Raji (cell line): ENCODE measurements around the gene RPL35A.

ENCODE experiments used
- POLR2A ChIP-seq: IDR thresholded peaks from 2 replicates; pipeline ENCODE4 v1.6.1; 2011; ENCODE audit warnings: low read depth, low read length, control low read depth; ENCODE audit not compliant: insufficient read depth

Gene RPL35A

DNA sequence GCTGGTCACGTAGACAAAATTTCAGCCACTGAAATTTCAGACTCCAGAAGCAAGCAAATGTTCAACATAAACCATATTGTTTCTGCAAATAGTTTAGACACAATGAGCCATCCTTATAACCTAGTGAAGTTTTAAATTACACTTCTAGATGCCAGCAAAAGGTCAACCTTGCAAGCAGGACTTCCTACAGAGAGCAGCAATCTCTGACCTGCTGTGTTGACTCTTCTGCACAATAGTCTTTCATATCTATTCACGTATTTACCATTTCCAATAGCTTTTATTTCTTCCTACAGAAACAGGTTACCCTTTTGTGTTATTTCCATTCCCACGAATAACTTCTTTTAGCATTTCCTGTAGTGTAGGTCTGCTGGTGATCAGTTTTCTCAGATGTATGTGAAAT lies 20.6 kb downstream of the RPL35A start:
- no peak for TF ChIP-seq POLR2A

DNA sequence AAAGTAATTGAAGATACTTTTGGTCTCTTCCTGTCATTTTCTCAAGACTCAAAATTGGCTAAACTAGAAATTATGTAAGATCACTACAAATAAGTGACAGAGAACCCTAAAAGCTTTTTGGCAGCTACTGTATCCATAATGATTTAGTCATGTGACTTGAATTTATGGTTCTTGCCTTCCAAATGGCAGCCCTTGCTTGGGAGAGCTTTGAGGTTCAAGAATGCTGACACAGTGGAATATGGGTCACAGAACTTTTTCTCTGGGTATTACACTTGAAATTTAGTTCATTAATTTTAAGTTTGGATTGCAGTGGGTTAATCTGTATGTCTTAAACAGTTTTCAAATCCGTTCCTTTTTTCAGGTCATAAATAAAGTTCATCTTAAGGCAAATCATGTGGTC lies 24.0 kb downstream of the RPL35A start:
- TF ChIP-seq POLR2A: no peak

DNA sequence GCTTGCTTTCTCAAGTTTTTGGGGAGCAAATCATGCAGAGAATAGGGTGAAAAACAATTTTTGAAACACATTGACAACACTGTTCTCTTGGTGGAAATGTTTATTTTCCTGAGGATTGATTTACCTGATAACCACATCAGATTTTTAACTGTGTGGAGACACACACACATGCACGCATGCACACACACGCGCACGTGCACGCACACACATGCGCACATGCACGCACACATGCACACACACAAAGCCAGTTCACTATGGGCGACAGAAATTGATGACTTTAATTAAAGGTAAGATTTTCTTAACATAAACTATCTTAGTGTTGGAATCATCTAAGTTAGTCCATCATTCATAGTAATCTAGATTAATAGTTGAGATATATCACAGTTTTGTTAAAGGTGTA lies 25.3 kb downstream of the RPL35A start:
- no peak for TF ChIP-seq POLR2A

DNA sequence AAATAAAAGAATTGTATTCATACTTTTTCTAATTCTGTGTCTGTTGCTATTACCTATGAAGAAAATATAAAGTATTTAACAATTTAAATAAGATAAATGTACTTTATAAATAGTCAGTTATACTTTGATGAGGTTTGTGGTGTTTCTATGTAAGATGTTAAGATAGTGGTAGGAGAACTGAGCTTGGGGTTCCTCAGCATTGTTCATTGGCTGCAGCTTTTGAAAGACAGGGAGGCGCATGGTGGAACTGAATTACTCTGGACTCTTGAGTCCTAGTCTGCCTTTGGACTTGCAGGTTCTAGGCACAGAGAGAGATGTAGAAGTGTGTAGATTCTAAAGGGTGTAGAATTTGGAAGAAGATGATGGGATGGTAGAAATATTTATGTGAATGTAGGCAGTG lies 33.1 kb downstream of the RPL35A start:
- TF ChIP-seq POLR2A: no peak

DNA sequence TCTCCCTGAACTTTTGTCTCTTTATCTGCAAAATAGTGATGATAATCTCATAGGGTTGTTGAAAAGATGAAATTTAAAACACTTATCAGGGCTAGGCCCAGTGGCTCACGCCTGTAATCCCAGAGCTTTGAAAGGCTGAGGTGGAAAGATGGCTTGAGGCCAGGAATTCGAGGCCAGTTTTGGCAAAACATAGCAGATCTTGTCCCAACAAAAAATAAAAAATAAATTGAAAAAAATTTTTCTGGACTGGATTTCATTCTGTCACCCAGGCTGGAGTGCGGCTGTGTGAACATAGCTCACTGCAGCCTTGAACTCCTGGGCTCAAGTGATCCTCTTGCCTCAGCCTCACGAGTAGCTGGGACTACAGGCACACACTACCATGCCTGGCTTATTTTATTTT lies 39.7 kb downstream of the RPL35A start:
- TF ChIP-seq POLR2A: no peak

DNA sequence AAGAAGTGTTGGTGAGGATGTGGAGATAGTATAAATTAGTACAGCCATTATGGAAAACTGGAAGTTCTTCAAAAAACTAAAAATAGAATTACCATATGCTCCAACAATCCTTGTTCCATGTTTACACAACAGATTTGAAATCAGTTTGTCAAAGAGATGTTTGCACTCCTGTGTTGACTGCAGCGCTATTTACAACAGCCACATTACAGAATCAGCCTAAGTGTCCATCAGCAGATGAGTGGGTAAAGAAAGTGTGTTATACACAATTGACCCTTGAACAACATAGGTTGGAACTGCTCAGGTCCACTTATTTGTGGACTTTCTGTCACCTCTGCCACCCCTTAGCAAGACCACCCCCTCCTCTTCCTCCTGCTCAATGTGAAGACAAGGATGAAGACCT lies 44.7 kb downstream of the RPL35A start:
- no peak for TF ChIP-seq POLR2A

DNA sequence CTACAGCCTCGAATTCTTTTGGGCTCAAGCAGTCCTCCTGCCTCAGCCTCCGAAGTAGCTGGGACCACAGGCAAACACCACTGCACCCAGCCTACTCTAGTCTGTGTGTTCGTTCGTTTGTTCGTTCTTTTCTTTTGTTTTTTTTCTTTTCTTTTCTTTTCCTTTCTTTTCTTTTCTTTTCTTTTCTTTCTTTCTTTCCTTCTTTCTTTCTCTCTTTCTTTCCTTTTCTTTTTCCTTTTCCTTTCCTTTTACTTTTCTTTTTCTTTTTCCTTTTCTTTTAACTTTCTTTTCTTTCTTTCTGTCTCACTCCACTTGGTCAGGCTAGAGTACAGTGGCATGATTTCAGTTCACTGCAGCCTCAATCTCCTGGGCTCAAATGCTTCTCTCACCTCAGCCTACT lies 46.9 kb downstream of the RPL35A start:
- TF ChIP-seq POLR2A: no peak

DNA sequence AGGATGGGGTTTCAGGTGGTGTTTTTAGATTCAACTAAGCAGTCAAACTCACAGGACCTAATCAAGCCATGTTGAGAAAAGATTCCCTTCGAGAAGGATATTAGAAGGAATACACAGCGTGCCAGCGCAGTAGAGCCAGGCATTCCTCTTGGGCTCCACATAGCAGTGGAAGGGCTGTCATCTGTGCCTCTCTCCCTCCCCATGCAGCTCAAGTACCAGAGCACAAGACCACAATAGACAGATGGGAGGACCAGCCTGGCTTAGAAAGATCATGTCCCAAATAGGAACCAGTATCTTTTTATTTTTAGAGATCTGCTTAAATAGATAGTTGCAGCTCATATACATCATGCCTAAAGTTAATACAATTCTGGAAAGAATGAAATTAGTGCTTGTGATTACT lies 47.9 kb downstream of the RPL35A start:
- no peak for TF ChIP-seq POLR2A
